ENCODE measurements around the gene MOSPD2.
A peak's percentile ranks its signal among the peaks of the same experiment; 100 is the strongest.

MOSPD2 gene

GRCh38 chrX:14916017-14916674 lies 42.9 kb downstream of the MOSPD2 start:
- no peak for DNase-seq

- no peak for DNase-seq
These were observed 46.2 kb downstream of the MOSPD2 start for GRCh38 chrX:14919407-14919806.

GRCh38 chrX:14920196-14920595 lies 47.0 kb downstream of the MOSPD2 start:
- DNase-seq = no peak

- DNase-seq = no peak
These were observed 49.2 kb downstream of the MOSPD2 start for GRCh38 chrX:14922437-14922836.

- DNase-seq = no peak
These were observed 50.5 kb downstream of the MOSPD2 start for GRCh38 chrX:14923761-14924160.

- DNase-seq = no peak
These were observed 53.2 kb downstream of the MOSPD2 start for GRCh38 chrX:14926471-14926870.

- peak; percentile 1 for DNase-seq
These were observed 54.2 kb downstream of the MOSPD2 start for GRCh38 chrX:14927401-14927800.

GRCh38 chrX:14930663-14931062 lies 57.4 kb downstream of the MOSPD2 start:
- DNase-seq = no peak

- no peak for DNase-seq
These were observed 58.9 kb downstream of the MOSPD2 start for GRCh38 chrX:14932136-14932535.

- no peak for DNase-seq
These were observed 61.2 kb downstream of the MOSPD2 start for GRCh38 chrX:14934423-14934822.

GRCh38 chrX:14936561-14936960 lies 63.3 kb downstream of the MOSPD2 start:
- no peak for DNase-seq

GRCh38 chrX:14939644-14940043 lies 66.4 kb downstream of the MOSPD2 start:
- no peak for DNase-seq

GRCh38 chrX:14941301-14941700 lies 68.1 kb downstream of the MOSPD2 start:
- no peak for DNase-seq

- no peak for DNase-seq
These were observed 69.1 kb downstream of the MOSPD2 start for GRCh38 chrX:14942341-14942740.

- no peak for DNase-seq
These were observed 70.7 kb downstream of the MOSPD2 start for GRCh38 chrX:14943962-14944361.

- DNase-seq = no peak
These were observed 73.5 kb downstream of the MOSPD2 start for GRCh38 chrX:14946606-14947155.

- DNase-seq = no peak
These were observed 75.5 kb downstream of the MOSPD2 start for GRCh38 chrX:14948691-14949090.

GRCh38 chrX:14956813-14957582 lies 83.8 kb downstream of the MOSPD2 start:
- DNase-seq = no peak

GRCh38 chrX:14963447-14964236 lies 90.4 kb downstream of the MOSPD2 start:
- no peak for DNase-seq

- no peak for DNase-seq
These were observed 91.3 kb downstream of the MOSPD2 start for GRCh38 chrX:14964500-14964899.

All from NCI-H510A treated with DMSO at 0.1 percent for 48 hours (cell line).